HepG2 (cell line): ENCODE measurements around the gene TACC2. TPM values are rescaled to one million over a fixed set of nuclear protein-coding genes. Genes with fewer than 3 reads are reported as not detected.

Source experiments
- AKAP8 ChIP-seq: sonication (generic); formaldehyde crosslinking; IDR thresholded peaks from 2 replicates; pipeline ENCODE4 v1.5.1; 2020; ENCODE audit warnings: mild to moderate bottlenecking, missing genetic modification reagents
- CENPX ChIP-seq: sonication (generic); formaldehyde crosslinking; IDR thresholded peaks from 2 replicates; pipeline ENCODE4 v1.9.0; 2021; ENCODE audit warnings: mild to moderate bottlenecking, missing genetic modification reagents, moderate library complexity
- GATA4 ChIP-seq: sonication (generic); IDR thresholded peaks from 2 replicates; pipeline ENCODE4 v1.6.1; 2016; ENCODE audit warnings: antibody characterized with exemption, low read depth, borderline replicate concordance
- KLF11 ChIP-seq: IDR thresholded peaks from 2 replicates; pipeline ENCODE4 v1.6.1; 2016; ENCODE audit warnings: missing compliant biosample characterization
- KLF12 ChIP-seq: sonication (generic); formaldehyde crosslinking; IDR thresholded peaks from 2 replicates; pipeline ENCODE4 v1.4.0; 2020; ENCODE audit warnings: missing genetic modification reagents, borderline replicate concordance
- NCOA5 ChIP-seq: sonication (generic); formaldehyde crosslinking; IDR thresholded peaks from 2 replicates; pipeline ENCODE4 v1.4.0; 2020; ENCODE audit warnings: missing genetic modification reagents
- NR2F6 ChIP-seq, 2 experiments: IDR thresholded peaks; 2 replicates each; pipeline ENCODE4 v1.6.1; 2016; ENCODE audit warnings: antibody characterized with exemption in 1 of 2, mild to moderate bottlenecking in 1 of 2
- PHF5A ChIP-seq: IDR thresholded peaks from one replicate; pipeline ENCODE4 v1.6.1; 2018; ENCODE audit warnings: low read depth, missing genetic modification reagents; ENCODE audit not compliant: unreplicated experiment
- PLRG1 ChIP-seq: fragments of 450-650 bp; conservative IDR thresholded peaks from 2 replicates; pipeline ENCODE4 v1.6.1; 2016
- REL ChIP-seq: sonication (generic); formaldehyde crosslinking; conservative IDR thresholded peaks from 2 replicates; pipeline ENCODE4 v1.8.0; 2022; ENCODE audit warnings: mild to moderate bottlenecking, missing genetic modification reagents, moderate library complexity
- SMYD3 ChIP-seq: sonication (generic); formaldehyde crosslinking; IDR thresholded peaks from 2 replicates; pipeline ENCODE4 v1.8.1; 2023; ENCODE audit warnings: mild to moderate bottlenecking, missing genetic modification reagents
- SNAI1 ChIP-seq: sonication (generic); formaldehyde crosslinking; IDR thresholded peaks from 2 replicates; pipeline ENCODE4 v1.5.0; 2020; ENCODE audit warnings: mild to moderate bottlenecking, missing genetic modification reagents, borderline replicate concordance
- SNAPC5 ChIP-seq: sonication (generic); formaldehyde crosslinking; IDR thresholded peaks from 2 replicates; pipeline ENCODE4 v1.8.1; 2023; ENCODE audit warnings: mild to moderate bottlenecking, missing genetic modification reagents, borderline replicate concordance
- SRSF9 ChIP-seq: fragments of 200-400 bp; formaldehyde crosslinking; IDR thresholded peaks from 2 replicates; pipeline ENCODE4 v1.6.1; 2018; ENCODE audit warnings: borderline replicate concordance, mild to moderate bottlenecking, low read depth, low read length; ENCODE audit not compliant: insufficient read depth, poor library complexity, severe bottlenecking
- ZNF138 ChIP-seq: sonication (generic); formaldehyde crosslinking; IDR thresholded peaks from 2 replicates; pipeline ENCODE4 v1.5.0; 2020; ENCODE audit warnings: mild to moderate bottlenecking, low read depth, missing genetic modification reagents
- ZNF343 ChIP-seq: sonication (generic); formaldehyde crosslinking; IDR thresholded peaks from 2 replicates; pipeline ENCODE4 v1.4.0; 2020; ENCODE audit warnings: mild to moderate bottlenecking, missing genetic modification reagents
- ZNF598 ChIP-seq: sonication (generic); formaldehyde crosslinking; IDR thresholded peaks from 2 replicates; pipeline ENCODE4 v1.5.1; 2020; ENCODE audit warnings: mild to moderate bottlenecking, missing genetic modification reagents, borderline replicate concordance
- ZNF607 ChIP-seq: sonication (generic); formaldehyde crosslinking; IDR thresholded peaks from 2 replicates; pipeline ENCODE4 v1.5.1; 2020; ENCODE audit warnings: missing genetic modification reagents, mild to moderate bottlenecking, borderline replicate concordance
- ZNF615 ChIP-seq: sonication (generic); formaldehyde crosslinking; IDR thresholded peaks from 2 replicates; pipeline ENCODE4 v1.5.0; 2020; ENCODE audit warnings: mild to moderate bottlenecking, missing genetic modification reagents, borderline replicate concordance
- ZNF749 ChIP-seq: sonication (generic); formaldehyde crosslinking; IDR thresholded peaks from 2 replicates; pipeline ENCODE4 v1.8.0; 2022; ENCODE audit warnings: mild to moderate bottlenecking, missing genetic modification reagents, moderate library complexity, borderline replicate concordance
- polyA plus RNA-seq, 8 experiments: library from polyadenylated mRNA; depleted of rRNA in 3 of 8; stranded (reverse) in 7 of 8; unstranded in 1 of 8; fragments of >200 nt; fragmentation: Illumina TruSeq in 4 of 8; extraction: Trizol in 4 of 8; gene quantifications; 2 replicates each; pipeline versions ENCODE4 v1.2.1 to v1.2.3, GENCODE V29; 2011 to 2016; ENCODE audit warnings: low read depth in 4 of 8, missing spikeins in 1 of 8, mixed read lengths in 1 of 8; ENCODE audit not compliant: insufficient read depth in 1 of 8
- total RNA-seq, 5 experiments: library from RNA; depleted of rRNA; stranded (reverse); fragments of >200 nt; fragmentation: Illumina TruSeq; extraction: Trizol; gene quantifications; 2 replicates each; pipeline ENCODE4 v1.2.3, GENCODE V29; 2016; ENCODE audit warnings: low read depth in 1 of 5
- TF ChIP-seq, protein P1 (sequence below): sonication (generic); formaldehyde crosslinking; IDR thresholded peaks from 2 replicates; pipeline ENCODE4 v1.5.1; 2020; ENCODE audit warnings: mild to moderate bottlenecking, moderate library complexity, missing genetic modification reagents
- TF ChIP-seq, protein P2 (sequence below): sonication (generic); formaldehyde crosslinking; IDR thresholded peaks from 2 replicates; pipeline ENCODE4 v1.5.0; 2020; ENCODE audit warnings: mild to moderate bottlenecking, missing genetic modification reagents, borderline replicate concordance
- TF ChIP-seq, protein P3 (sequence below): sonication (generic); formaldehyde crosslinking; IDR thresholded peaks from 2 replicates; pipeline ENCODE4 v1.4.0; 2020; ENCODE audit warnings: missing genetic modification reagents, borderline replicate concordance

TACC2 gene
- total and polyA plus RNA-seq, 2 of the 13 experiments (the other 11 are each of a cell fraction or from before 2014, with no cell fraction given): 11.8 to 16.0 TPM

- TF ChIP-seq, protein P1, sequence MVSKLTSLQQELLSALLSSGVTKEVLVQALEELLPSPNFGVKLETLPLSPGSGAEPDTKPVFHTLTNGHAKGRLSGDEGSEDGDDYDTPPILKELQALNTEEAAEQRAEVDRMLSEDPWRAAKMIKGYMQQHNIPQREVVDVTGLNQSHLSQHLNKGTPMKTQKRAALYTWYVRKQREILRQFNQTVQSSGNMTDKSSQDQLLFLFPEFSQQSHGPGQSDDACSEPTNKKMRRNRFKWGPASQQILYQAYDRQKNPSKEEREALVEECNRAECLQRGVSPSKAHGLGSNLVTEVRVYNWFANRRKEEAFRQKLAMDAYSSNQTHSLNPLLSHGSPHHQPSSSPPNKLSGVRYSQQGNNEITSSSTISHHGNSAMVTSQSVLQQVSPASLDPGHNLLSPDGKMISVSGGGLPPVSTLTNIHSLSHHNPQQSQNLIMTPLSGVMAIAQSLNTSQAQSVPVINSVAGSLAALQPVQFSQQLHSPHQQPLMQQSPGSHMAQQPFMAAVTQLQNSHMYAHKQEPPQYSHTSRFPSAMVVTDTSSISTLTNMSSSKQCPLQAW: peak; percentile 80
- 0 out of 2 replicates have a peak, but pooled peaks have one; percentile 26 for TF ChIP-seq ZNF607
- TF ChIP-seq PHF5A (CRISPR knock-in tag): no peak
- TF ChIP-seq ZNF749 (CRISPR knock-in tag): no peak
- TF ChIP-seq NCOA5: no peak
- no peak for TF ChIP-seq SRSF9
- TF ChIP-seq, protein P2, sequence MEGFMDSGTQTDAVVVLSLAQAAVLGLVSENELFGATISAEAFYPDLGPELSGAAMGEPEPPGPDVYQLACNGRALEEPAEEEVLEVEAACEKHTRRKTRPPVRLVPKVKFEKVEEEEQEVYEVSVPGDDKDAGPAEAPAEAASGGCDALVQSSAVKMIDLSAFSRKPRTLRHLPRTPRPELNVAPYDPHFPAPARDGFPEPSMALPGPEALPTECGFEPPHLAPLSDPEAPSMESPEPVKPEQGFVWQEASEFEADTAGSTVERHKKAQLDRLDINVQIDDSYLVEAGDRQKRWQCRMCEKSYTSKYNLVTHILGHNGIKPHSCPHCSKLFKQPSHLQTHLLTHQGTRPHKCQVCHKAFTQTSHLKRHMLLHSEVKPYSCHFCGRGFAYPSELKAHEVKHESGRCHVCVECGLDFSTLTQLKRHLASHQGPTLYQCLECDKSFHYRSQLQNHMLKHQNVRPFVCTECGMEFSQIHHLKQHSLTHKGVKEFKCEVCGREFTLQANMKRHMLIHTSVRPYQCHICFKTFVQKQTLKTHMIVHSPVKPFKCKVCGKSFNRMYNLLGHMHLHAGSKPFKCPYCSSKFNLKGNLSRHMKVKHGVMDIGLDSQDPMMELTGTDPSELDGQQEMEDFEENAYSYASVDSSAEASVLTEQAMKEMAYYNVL (CRISPR knock-in tag): peak; percentile 96
- no peak for TF ChIP-seq ZNF615
- TF ChIP-seq ZNF598: no peak
- TF ChIP-seq SNAI1: 0 out of 2 replicates have a peak, but pooled peaks have one; percentile 35
- TF ChIP-seq CENPX (CRISPR knock-in tag): no peak
- TF ChIP-seq ZNF138 (CRISPR knock-in tag): 0 out of 2 replicates have a peak, but pooled peaks have one; percentile 54
- peak; percentile 85; the same call in 1 of the 2 replicates for TF ChIP-seq KLF12
- TF ChIP-seq REL (CRISPR knock-in tag): no peak
- TF ChIP-seq AKAP8 (CRISPR knock-in tag): no peak; the same call in 1 of the 2 replicates
- peak; percentile 71 for TF ChIP-seq KLF11
- TF ChIP-seq PLRG1: no peak
- peak; percentile 63; the same call in 1 of the 2 replicates for TF ChIP-seq SNAPC5 (CRISPR knock-in tag)
- TF ChIP-seq ZNF343 (CRISPR knock-in tag): no peak
- TF ChIP-seq NR2F6 (IDR thresholded peaks at IDR 0.05): peak; percentile 68
- peak; percentile 87 for TF ChIP-seq NR2F6 (CRISPR knock-in tag; IDR thresholded peaks at IDR 0.05)
- TF ChIP-seq, protein P3, sequence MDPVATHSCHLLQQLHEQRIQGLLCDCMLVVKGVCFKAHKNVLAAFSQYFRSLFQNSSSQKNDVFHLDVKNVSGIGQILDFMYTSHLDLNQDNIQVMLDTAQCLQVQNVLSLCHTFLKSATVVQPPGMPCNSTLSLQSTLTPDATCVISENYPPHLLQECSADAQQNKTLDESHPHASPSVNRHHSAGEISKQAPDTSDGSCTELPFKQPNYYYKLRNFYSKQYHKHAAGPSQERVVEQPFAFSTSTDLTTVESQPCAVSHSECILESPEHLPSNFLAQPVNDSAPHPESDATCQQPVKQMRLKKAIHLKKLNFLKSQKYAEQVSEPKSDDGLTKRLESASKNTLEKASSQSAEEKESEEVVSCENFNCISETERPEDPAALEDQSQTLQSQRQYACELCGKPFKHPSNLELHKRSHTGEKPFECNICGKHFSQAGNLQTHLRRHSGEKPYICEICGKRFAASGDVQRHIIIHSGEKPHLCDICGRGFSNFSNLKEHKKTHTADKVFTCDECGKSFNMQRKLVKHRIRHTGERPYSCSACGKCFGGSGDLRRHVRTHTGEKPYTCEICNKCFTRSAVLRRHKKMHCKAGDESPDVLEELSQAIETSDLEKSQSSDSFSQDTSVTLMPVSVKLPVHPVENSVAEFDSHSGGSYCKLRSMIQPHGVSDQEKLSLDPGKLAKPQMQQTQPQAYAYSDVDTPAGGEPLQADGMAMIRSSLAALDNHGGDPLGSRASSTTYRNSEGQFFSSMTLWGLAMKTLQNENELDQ: no peak
- peak; percentile 53; the same call in 1 of the 2 replicates for TF ChIP-seq SMYD3 (CRISPR knock-in tag)
- TF ChIP-seq GATA4: no peak
These were observed 74.1 kb downstream of the TACC2 start (continued) for GRCh38 chr10:122062831-122063674.
